H1 (cell line): ENCODE results near the gene A2ML1. TPM values are rescaled to one million over a fixed set of nuclear protein-coding genes. Genes with fewer than 3 reads are reported as not detected.

Experiments used
- CTCF ChIA-PET: fragments of 300-600 bp; sonication (Branson Sonifier 250); formaldehyde crosslinking; loops from one replicate; lab custom pipeline; 2021; ENCODE audit not compliant: partially characterized antibody; lab: Charles Lee
- POLR2A ChIA-PET: fragments of 300-600 bp; sonication (Branson Sonifier 250); formaldehyde crosslinking; loops from one replicate; lab custom pipeline; 2021; ENCODE audit warnings: inconsistent platforms; ENCODE audit not compliant: partially characterized antibody; lab: Charles Lee
- DNase-seq, 2 experiments: peaks; one replicate each; pipeline versions ENCODE4 v3.0.0 to v3.0.0-alpha.2; 2010 to 2022; ENCODE audit warnings: low spot score in 2 of 2, low read depth in 1 of 2, mixed read lengths in 1 of 2
- FAIRE-seq: peaks from 2 replicates; lab custom pipeline; 2011; peaks lifted over from hg19 to GRCh38; lab: Jason Lieb, UNC
- H2AFZ ChIP-seq: 2 replicates; pipeline ENCODE4 v1.8.1; 2012; ENCODE audit warnings: low read length, inconsistent platforms
- H2AK5ac ChIP-seq: 2 replicates; pipeline ENCODE4 v1.6.1; 2013; ENCODE audit warnings: low read depth, low read length
- H2BK120ac ChIP-seq: replicated peaks from 2 replicates; pipeline ENCODE3; 2013; ENCODE audit warnings: low read depth, low read length, inconsistent platforms
- H2BK12ac ChIP-seq: 2 replicates; pipeline ENCODE4 v1.6.1; 2013; ENCODE audit warnings: low read depth, low read length
- H2BK15ac ChIP-seq: 2 replicates; pipeline ENCODE4 v1.6.1; 2013; ENCODE audit warnings: low read length
- H2BK20ac ChIP-seq: 2 replicates; pipeline ENCODE4 v1.6.1; 2013; ENCODE audit warnings: low read length
- H2BK5ac ChIP-seq: 2 replicates; pipeline ENCODE4 v1.6.1; 2013; ENCODE audit warnings: low read depth, low read length
- H3K14ac ChIP-seq: 2 replicates; pipeline ENCODE4 v1.6.1; 2013; ENCODE audit warnings: inconsistent platforms; ENCODE audit not compliant: insufficient read length
- H3K18ac ChIP-seq: 2 replicates; pipeline ENCODE4 v1.6.1; 2013; ENCODE audit warnings: low read length; ENCODE audit errors: extremely low read depth
- H3K23ac ChIP-seq: 2 replicates; pipeline ENCODE4 v1.6.1; 2013; ENCODE audit warnings: inconsistent platforms; ENCODE audit not compliant: insufficient read length
- H3K23me2 ChIP-seq: 2 replicates; pipeline ENCODE4 v1.6.1; 2013; ENCODE audit warnings: low read depth, low read length
- H3K27ac ChIP-seq: 2 replicates; pipeline ENCODE4 v1.6.1; 2011; ENCODE audit warnings: low read depth, low read length, inconsistent platforms
- H3K27me3 ChIP-seq, 4 experiments: replicated peaks in 1 of 4; 1 replicate in 1 of 4; 2 replicates in 3 of 4; pipeline versions ENCODE4 v1.6.1 to v1.8.1; 2011 to 2013; ENCODE audit warnings: low read length in 3 of 4, mild to moderate bottlenecking in 3 of 4, inconsistent platforms in 2 of 4, mixed read lengths in 2 of 4, moderate library complexity in 1 of 4; ENCODE audit not compliant: control insufficient read depth in 3 of 4, insufficient read depth in 3 of 4; ENCODE audit errors: extremely low read depth in 1 of 4
- H3K36me3 ChIP-seq, 4 experiments: 2 replicates each; pipeline versions ENCODE4 v1.6.1 to v1.8.1; 2011 to 2013; ENCODE audit warnings: mild to moderate bottlenecking in 4 of 4, low read length in 3 of 4, moderate library complexity in 2 of 4, control low read depth in 1 of 4, inconsistent platforms in 1 of 4; ENCODE audit not compliant: insufficient read depth in 4 of 4, control insufficient read depth in 2 of 4
- H3K4ac ChIP-seq: replicated peaks from 2 replicates; pipeline ENCODE3; 2013; ENCODE audit warnings: low read length, low read depth, mixed read lengths, inconsistent platforms; ENCODE audit not compliant: insufficient read length
- H3K4me1 ChIP-seq, 4 experiments: replicated peaks in 1 of 4; 1 replicate in 1 of 4; 2 replicates in 3 of 4; pipeline versions ENCODE4 v1.6.1 to v1.8.1; 2011 to 2013; ENCODE audit warnings: low read length in 3 of 4, inconsistent platforms in 2 of 4, mixed read lengths in 1 of 4; ENCODE audit not compliant: insufficient read depth in 4 of 4, control insufficient read depth in 3 of 4
- H3K4me2 ChIP-seq, 2 experiments: 2 replicates each; pipeline versions ENCODE4 v1.6.1 to v1.8.1; 2011 to 2013; ENCODE audit warnings: low read depth in 2 of 2, low read length in 2 of 2, control low read depth in 1 of 2, inconsistent platforms in 1 of 2, mild to moderate bottlenecking in 1 of 2; ENCODE audit not compliant: insufficient read depth in 1 of 2
- H3K4me3 ChIP-seq, 4 experiments: fragments of 200-600, 300-600 bp in 1 of 4; sonication (generic), shearing (Covaris generic), sonication (Bioruptor Twin) in 1 of 4; 2 replicates each; pipeline versions ENCODE4 v1.5.1 to v1.8.1; 2011 to 2016; ENCODE audit warnings: low read length in 4 of 4, low read depth in 3 of 4, control low read depth in 2 of 4, inconsistent platforms in 2 of 4, mild to moderate bottlenecking in 2 of 4, mixed read lengths in 1 of 4, moderate library complexity in 1 of 4; ENCODE audit not compliant: insufficient read depth in 2 of 4; ENCODE audit errors: extremely low read depth in 1 of 4
- H3K56ac ChIP-seq: replicated peaks from 2 replicates; pipeline ENCODE3; 2013; ENCODE audit warnings: low read depth, mild to moderate bottlenecking, mixed read lengths, low read length, inconsistent platforms; ENCODE audit not compliant: insufficient read length
- H3K79me1 ChIP-seq: 2 replicates; pipeline ENCODE4 v1.6.1; 2013; ENCODE audit warnings: low read depth, low read length, control low read depth
- H3K79me2 ChIP-seq, 2 experiments: 2 replicates each; pipeline versions ENCODE4 v1.6.1 to v1.8.1; 2012 to 2013; ENCODE audit warnings: low read length in 2 of 2, mild to moderate bottlenecking in 2 of 2, inconsistent platforms in 1 of 2; ENCODE audit not compliant: insufficient read depth in 2 of 2, control insufficient read depth in 1 of 2
- H3K9ac ChIP-seq, 4 experiments: replicated peaks in 1 of 4; 1 replicate in 1 of 4; 2 replicates in 3 of 4; pipeline versions ENCODE4 v1.6.1 to v1.8.1; 2011 to 2013; ENCODE audit warnings: low read depth in 3 of 4, low read length in 3 of 4, control low read depth in 2 of 4, mild to moderate bottlenecking in 2 of 4, moderate library complexity in 2 of 4, inconsistent platforms in 1 of 4; ENCODE audit errors: extremely low read depth in 1 of 4
- H3K9me3 ChIP-seq, 2 experiments: 2 replicates each; pipeline versions ENCODE4 v1.6.1 to v1.8.1; 2012 to 2013; ENCODE audit warnings: mild to moderate bottlenecking in 2 of 2, moderate library complexity in 2 of 2, control low read depth in 1 of 2, inconsistent platforms in 1 of 2, low read depth in 1 of 2, low read length in 1 of 2, mixed read lengths in 1 of 2; ENCODE audit not compliant: insufficient read depth in 2 of 2
- H4K20me1 ChIP-seq, 2 experiments: replicated peaks in 1 of 2; 2 replicates each; pipeline versions ENCODE3 to v1.8.1; 2011 to 2013; ENCODE audit warnings: inconsistent platforms in 2 of 2, low read length in 2 of 2, mild to moderate bottlenecking in 1 of 2; ENCODE audit not compliant: insufficient read depth in 2 of 2, control insufficient read depth in 1 of 2
- H4K5ac ChIP-seq: 2 replicates; pipeline ENCODE4 v1.6.1; 2013; ENCODE audit warnings: low read length, low read depth, mixed read lengths, inconsistent platforms; ENCODE audit not compliant: insufficient read length
- H4K8ac ChIP-seq: 2 replicates; pipeline ENCODE4 v1.8.0; 2013; ENCODE audit warnings: mild to moderate bottlenecking, moderate library complexity, low read length, inconsistent platforms; ENCODE audit not compliant: insufficient read depth; ENCODE audit errors: extremely low read depth
- H4K91ac ChIP-seq: replicated peaks from 2 replicates; pipeline ENCODE3; 2013; ENCODE audit warnings: low read length, mixed read lengths, inconsistent platforms; ENCODE audit not compliant: insufficient read length
- BRCA1 ChIP-seq: IDR thresholded peaks from 2 replicates; pipeline ENCODE4 v1.6.1; 2012; ENCODE audit warnings: low read depth, low read length, improper control_type of control experiment
- GTF2F1 ChIP-seq: IDR thresholded peaks from 2 replicates; pipeline ENCODE4 v1.6.1; 2012; ENCODE audit warnings: low read depth, low read length, improper control_type of control experiment, borderline replicate concordance
- JUN ChIP-seq: IDR thresholded peaks from 2 replicates; pipeline ENCODE4 v1.6.1; 2011; ENCODE audit warnings: low read depth, mild to moderate bottlenecking, improper control_type of control experiment, low read length
- KDM1A ChIP-seq: fragments of 200-600, 300-600 bp; sonication (generic); IDR thresholded peaks from 2 replicates; pipeline ENCODE4 v1.7.1; 2016; ENCODE audit warnings: mild to moderate bottlenecking, low read length, borderline replicate concordance
- KDM4A ChIP-seq: IDR thresholded peaks from one replicate; pipeline ENCODE4 v1.7.1; 2012; ENCODE audit warnings: low read depth, mild to moderate bottlenecking, moderate library complexity, low read length, inconsistent platforms; ENCODE audit not compliant: severe bottlenecking
- POLR2AphosphoS5 ChIP-seq: IDR thresholded peaks from 2 replicates; pipeline ENCODE4 v1.6.1; 2011; ENCODE audit warnings: low read depth, low read length
- RBBP5 ChIP-seq: IDR thresholded peaks from 2 replicates; pipeline ENCODE4 v1.7.1; 2012; ENCODE audit warnings: low read depth, mild to moderate bottlenecking, inconsistent platforms, low read length, moderate library complexity, borderline replicate concordance
- SUZ12 ChIP-seq: fragments of 200-600 bp; sonication (generic); IDR thresholded peaks from 2 replicates; pipeline ENCODE4 v1.6.1; 2012; ENCODE audit warnings: mild to moderate bottlenecking, inconsistent platforms, low read length, moderate library complexity, mixed read lengths
- WGBS, 2 experiments: shearing (Covaris generic) in 1 of 2; methylation state at CpG; one replicate each; pipeline versions ENCODE4 v1.1.6 to v1.1.7; 2013 to 2015; ENCODE audit warnings: low lambda C conversion rate in 2 of 2, mixed read lengths in 2 of 2, inconsistent platforms in 1 of 2, low coverage in 1 of 2, missing lambda C conversion rate in 1 of 2; ENCODE audit not compliant: insufficient replicate concordance in 2 of 2, insufficient coverage in 1 of 2, insufficient read length in 1 of 2; ENCODE audit errors: extremely low coverage in 1 of 2, missing lambda C conversion rate in 1 of 2; 5-methylcytosine and 5-hydroxymethylcytosine counted together
- polyA plus RNA-seq, 7 experiments: library from polyadenylated mRNA; depleted of rRNA in 3 of 7; stranded (reverse) in 5 of 7; unstranded in 2 of 7; fragments of >200 nt in 5 of 7; fragments of 200-250 nt in 2 of 7; gene quantifications; 1 replicate in 5 of 7; 2 replicates in 1 of 7; 4 replicates in 1 of 7; pipeline versions ENCODE4 v1.2.1 to v1.2.3, GENCODE V29; 2011 to 2013; ENCODE audit warnings: missing spikeins in 2 of 7, mixed read lengths in 2 of 7
- total RNA-seq: library from RNA; stranded (reverse); fragmentation: NEBNext Ultra II Directional; extraction: Animal tissue kit (Norgen Biotek cat#: 25700); gene quantifications from 2 replicates; pipeline ENCODE4 v1.2.1, GENCODE V29; 2021

Gene A2ML1
- total and polyA plus RNA-seq, 2 of the 8 experiments (the other 6 are each of a cell fraction or from before 2014, with no cell fraction given), result 10.2 to 10.3 TPM

GRCh38 chr12:8855891-8856290, 33.5 kb downstream of the A2ML1 start:
- Histone ChIP-seq H3K79me2 (no peaks in the 10 kb centered on the region), H4K91ac (no peak overlapping the region), H3K23me2 (no peaks in the 10 kb centered on the region), H3K27ac (no peak overlapping the region), H2BK5ac (no peak overlapping the region), H3K27me3 (no peaks in the 10 kb centered on the region), H4K5ac (no peak overlapping the region), H3K79me1 (no peaks in the 10 kb centered on the region), H3K18ac (no peak overlapping the region), H4K8ac (no peak overlapping the region), H2AFZ (no peak overlapping the region), H2BK12ac (no peak overlapping the region), H3K9ac (no peak overlapping the region), H3K23ac (no peak overlapping the region), H3K56ac (no peak overlapping the region), H2BK15ac (no peak overlapping the region), H4K20me1 (no peaks in the 10 kb centered on the region), H3K36me3 (peaks cover 0 to 6% (median 4%) of the 10 kb centered on the region in 4 experiments; a peak in 4 of 8 replicates), H3K9me3 (no peaks in the 10 kb centered on the region), H3K4me1 (no peaks in the 10 kb centered on the region), H3K4me2 (no peak overlapping the region), H2AK5ac (no peak overlapping the region), H2BK120ac (no peak overlapping the region), H2BK20ac (no peak overlapping the region), H3K4ac (no peak overlapping the region), H3K4me3 (no peak overlapping the region), H3K14ac (no peak overlapping the region)
- 45% methylated on average over 2 of the region's 2 CpGs; no CpG with 5 or more reads in 1 of the 2 experiments for WGBS, 2 experiments
- DNase-seq (no peak), FAIRE-seq (no peak)
- POLR2A ChIA-PET, result no interaction called here
- CTCF ChIA-PET, result interaction anchor here (1.0 to 6.8 kb wide), 4 partner anchors 11 to 194 kb away, joined by 3 to 61 read pairs (median 5); no protein-coding TSS in a partner anchor
- TF ChIP-seq BRCA1 (no peak), JUN (no peak), POLR2AphosphoS5 (no peak), KDM1A (no peak), SUZ12 (no peak), GTF2F1 (no peak), KDM4A (no peak), RBBP5 (no peak)
